HG03175 (cell line): Measurements from ENCODE around the gene RNF208.

Source experiments
- ATAC-seq: cut with Tn5 transposase; IDR thresholded peaks from one replicate; pipeline ENCODE4 v1.9.1; 2021; ENCODE audit warnings: mild to moderate bottlenecking, moderate library complexity; ENCODE audit not compliant: unreplicated experiment

The RNF208 gene

DNA sequence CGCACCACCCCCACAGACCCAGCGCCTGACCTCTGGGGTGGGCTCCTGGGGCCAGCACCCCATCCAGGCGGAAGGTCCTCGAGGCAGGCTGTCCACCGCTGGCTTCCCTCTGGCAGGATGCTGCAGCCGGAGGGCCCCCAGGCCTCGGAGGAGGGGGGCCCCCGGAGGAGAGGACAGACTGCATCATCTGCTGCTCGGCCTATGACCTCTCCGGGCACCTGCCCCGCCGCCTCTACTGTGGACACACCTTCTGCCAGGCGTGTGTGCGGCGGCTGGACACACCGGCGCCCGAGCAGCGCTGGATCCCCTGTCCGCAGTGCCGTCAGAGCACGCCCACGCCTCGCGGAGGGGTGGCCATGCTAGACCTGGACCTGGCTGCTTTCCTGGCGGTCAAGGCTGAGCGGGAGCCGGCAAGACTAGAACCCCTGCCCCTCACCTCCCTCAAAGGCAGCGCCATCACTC, 6.5 kb upstream of the RNF208 start:
- no peak for ATAC-seq

DNA sequence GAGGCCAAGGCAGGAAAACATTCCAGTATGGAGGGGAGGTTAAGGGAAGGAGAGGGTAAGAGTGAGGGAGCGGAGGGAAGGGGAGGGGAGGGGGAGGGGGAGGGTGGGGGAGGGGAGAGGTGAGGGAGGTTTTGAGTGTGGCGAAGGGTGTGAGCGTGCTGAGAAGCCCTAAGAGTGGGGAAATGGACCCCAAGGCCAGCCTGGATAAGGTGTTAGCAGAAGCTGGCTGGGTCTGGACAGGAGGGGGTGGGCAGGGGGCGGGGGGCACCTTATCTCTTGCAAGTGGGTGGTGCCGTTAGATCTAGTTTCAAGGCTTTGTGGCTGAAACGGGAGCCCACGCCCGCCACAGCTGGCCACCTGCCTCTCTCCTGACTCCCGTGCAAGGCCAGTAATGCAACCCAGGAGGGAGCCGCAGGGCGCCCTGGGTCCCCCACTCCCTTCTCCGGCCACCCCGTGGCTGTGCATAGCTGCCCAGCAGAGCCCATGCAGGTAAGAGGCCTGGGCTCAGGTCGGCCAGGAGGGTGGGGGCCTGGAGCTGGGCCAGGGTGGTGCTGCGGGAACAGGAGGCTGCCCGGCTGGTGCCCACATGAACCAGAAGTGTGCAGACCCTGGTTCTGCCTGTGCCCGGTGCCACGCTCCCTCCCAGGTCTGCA, 5.9 kb upstream of the RNF208 start:
- ATAC-seq = no peak

GRCh38 chr9:137227054-137227852, 5.2 kb upstream of the RNF208 start, which contains the start of gene RNF224:
RNF224 (plus strand) TSS chr9:137227502; CDS start chr9:137228336, 834 bp downstream.
- ATAC-seq = no peak

- ATAC-seq = no peak
Measured at GRCh38 chr9:137226338-137227053, 4.5 kb upstream of the RNF208 start.

GRCh38 chr9:137225699-137226331, 3.8 kb upstream of the RNF208 start:
- no peak for ATAC-seq

- ATAC-seq = no peak
Measured at GRCh38 chr9:137224830-137225694, 3.0 kb upstream of the RNF208 start, which contains the start of gene CYSRT1. CYSRT1 (plus strand) TSS chr9:137225174; CDS start chr9:137225622, 448 bp downstream.

- peak; percentile 74 for ATAC-seq
Measured at GRCh38 chr9:137223078-137223970, 1.3 kb upstream of the RNF208 start.

DNA sequence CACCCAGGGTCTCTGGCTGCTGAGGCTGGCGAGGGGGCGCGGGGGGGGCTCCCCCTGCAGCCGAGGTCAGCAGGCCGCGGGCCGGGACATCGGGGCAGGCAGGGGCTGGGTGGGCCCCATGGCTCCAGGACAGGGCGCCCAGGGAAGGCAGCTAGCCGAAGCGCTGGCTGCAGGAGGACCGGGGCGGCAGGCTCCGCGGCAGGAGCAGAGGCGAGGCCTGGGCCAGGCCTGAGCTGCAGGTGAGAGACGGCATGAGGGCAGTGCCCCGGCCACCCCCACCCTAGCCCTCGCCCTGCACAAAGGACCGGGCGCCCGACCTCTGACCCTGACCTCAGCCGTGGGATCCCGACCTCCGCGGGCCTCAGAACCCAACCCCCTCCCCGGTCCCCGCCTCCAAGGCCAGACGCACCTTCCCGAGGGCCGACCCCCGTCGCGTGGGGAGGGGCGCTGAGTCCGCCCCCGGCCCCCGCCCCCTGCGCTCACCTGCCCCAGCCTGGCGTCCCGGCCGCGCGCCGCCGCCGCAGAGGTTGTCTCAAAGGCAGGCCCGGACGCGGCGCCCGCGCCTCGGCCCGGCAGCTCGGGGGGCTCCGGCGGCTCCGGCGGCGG, 431 bp downstream of the RNF208 start:
- no peak for ATAC-seq

- ATAC-seq = no peak
Measured at GRCh38 chr9:137221095-137221505, 940 bp downstream of the RNF208 start.

DNA sequence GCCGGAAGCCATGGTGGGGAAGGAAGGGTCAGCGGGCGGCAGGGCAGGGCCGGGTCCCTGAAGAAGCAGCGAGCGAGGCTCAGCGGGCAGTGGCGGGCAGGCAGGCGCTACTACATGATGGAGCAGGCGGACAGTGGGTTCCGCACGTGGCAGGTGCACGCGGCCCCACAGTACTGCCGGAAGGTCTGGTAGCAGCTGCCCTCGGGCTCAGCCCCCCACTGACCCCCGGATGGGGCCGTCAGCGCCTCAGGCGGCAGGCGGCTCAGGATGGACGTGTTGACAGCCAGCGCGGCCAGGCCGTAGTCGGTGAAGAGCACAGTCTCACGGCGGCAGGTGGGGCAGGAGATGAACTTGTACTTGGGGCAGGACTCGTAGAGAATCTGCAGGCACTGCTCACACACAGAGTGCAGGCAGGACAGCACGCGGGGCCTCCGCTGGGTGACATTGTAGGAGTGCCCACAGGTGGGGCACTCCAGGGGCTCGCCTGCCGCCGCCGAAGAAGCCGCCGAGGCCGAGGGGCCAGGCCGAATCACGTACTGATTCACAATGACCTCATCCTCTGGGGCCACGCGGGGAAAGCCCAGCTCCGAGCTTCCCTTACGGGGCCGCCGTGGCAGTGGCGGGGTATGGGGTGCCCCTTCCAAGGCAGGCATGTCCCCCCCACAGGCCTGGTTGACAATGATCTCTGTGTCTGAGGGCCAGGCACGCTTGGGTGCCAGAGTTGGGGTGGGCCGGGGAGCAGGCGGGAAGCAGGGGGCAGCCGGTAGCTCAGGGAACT, 1.5 kb downstream of the RNF208 start:
- no peak for ATAC-seq

- ATAC-seq = no peak
Measured at GRCh38 chr9:137219757-137220316, 2.2 kb downstream of the RNF208 start.

GRCh38 chr9:137218754-137219271, 3.2 kb downstream of the RNF208 start:
- ATAC-seq = no peak

GRCh38 chr9:137218212-137218753, 3.8 kb downstream of the RNF208 start:
- no peak for ATAC-seq

GRCh38 chr9:137217276-137218211, 4.5 kb downstream of the RNF208 start:
- no peak for ATAC-seq

- no peak for ATAC-seq
Measured at GRCh38 chr9:137216188-137216965, 5.7 kb downstream of the RNF208 start.
